CD4-positive, alpha-beta T cell treated with Interferon gamma for 1 hour (primary cell): ENCODE measurements around the gene BEAN1.
"Not testable (repeated sequence)": the region's sequence is repeated elsewhere in the genome, so short reads cannot be mapped to it uniquely, and the experiment has no call there.

Experiments used
- DNase-seq: peaks from one replicate; pipeline ENCODE4 v3.0.0-alpha.2; 2020

Gene BEAN1

GRCh38 chr16:66443269-66443652 lies 16.2 kb downstream of the BEAN1 start:
- no peak for DNase-seq

- no peak for DNase-seq
Measured at GRCh38 chr16:66444049-66444481, 17.0 kb downstream of the BEAN1 start.

GRCh38 chr16:66446737-66447136 lies 19.6 kb downstream of the BEAN1 start:
- no peak for DNase-seq

- DNase-seq, result no peak
Measured at GRCh38 chr16:66447491-66447890, 20.4 kb downstream of the BEAN1 start.

- DNase-seq, result no peak
Measured at GRCh38 chr16:66451548-66451947, 24.5 kb downstream of the BEAN1 start.

- not testable (repeated sequence) for DNase-seq
Measured at GRCh38 chr16:66453230-66453629, 26.1 kb downstream of the BEAN1 start.

- DNase-seq, result no peak
Measured at GRCh38 chr16:66454751-66455150, 27.7 kb downstream of the BEAN1 start.

GRCh38 chr16:66455970-66456369 lies 28.9 kb downstream of the BEAN1 start:
- DNase-seq, result no peak

- DNase-seq, result no peak
Measured at GRCh38 chr16:66457888-66458287, 30.8 kb downstream of the BEAN1 start.

GRCh38 chr16:66458292-66458691 lies 31.2 kb downstream of the BEAN1 start:
- no peak for DNase-seq

GRCh38 chr16:66458853-66459252 lies 31.8 kb downstream of the BEAN1 start:
- no peak for DNase-seq

GRCh38 chr16:66459878-66460277 lies 32.8 kb downstream of the BEAN1 start:
- no peak for DNase-seq

GRCh38 chr16:66460703-66461102 lies 33.6 kb downstream of the BEAN1 start:
- no peak for DNase-seq

- DNase-seq, result no peak
Measured at GRCh38 chr16:66462912-66463311, 35.8 kb downstream of the BEAN1 start.

- DNase-seq, result not testable (repeated sequence)
Measured at GRCh38 chr16:66465946-66466345, 38.9 kb downstream of the BEAN1 start.

GRCh38 chr16:66466636-66467035 lies 39.5 kb downstream of the BEAN1 start:
- not testable (repeated sequence) for DNase-seq

GRCh38 chr16:66467611-66468010 lies 40.5 kb downstream of the BEAN1 start:
- no peak for DNase-seq

- no peak for DNase-seq
Measured at GRCh38 chr16:66468321-66468965, 41.3 kb downstream of the BEAN1 start.

- DNase-seq, result no peak
Measured at GRCh38 chr16:66469291-66469946, 42.3 kb downstream of the BEAN1 start.

- DNase-seq, result no peak
Measured at GRCh38 chr16:66469947-66470546, 43.0 kb downstream of the BEAN1 start.

GRCh38 chr16:66470556-66470955 lies 43.5 kb downstream of the BEAN1 start:
- no peak for DNase-seq

GRCh38 chr16:66471264-66471663 lies 44.2 kb downstream of the BEAN1 start:
- no peak for DNase-seq

GRCh38 chr16:66471716-66472393 lies 44.8 kb downstream of the BEAN1 start:
- no peak for DNase-seq

GRCh38 chr16:66473051-66473571 lies 46.0 kb downstream of the BEAN1 start:
- DNase-seq, result no peak
